GM21381 (cell line): ENCODE results near the gene COG5.
"Not testable (repeated sequence)": the region's sequence is repeated elsewhere in the genome, so short reads cannot be mapped to it uniquely, and the experiment has no call there.

ENCODE experiments used
- ATAC-seq: cut with Tn5 transposase; IDR thresholded peaks from one replicate; pipeline ENCODE4 v1.9.1; 2021; ENCODE audit warnings: mild to moderate bottlenecking, moderate library complexity; ENCODE audit not compliant: unreplicated experiment

Gene COG5

GRCh38 chr7:107233174-107233573 is 330.5 kb downstream of the COG5 start:
- no peak for ATAC-seq

- no peak for ATAC-seq
These were observed 331.1 kb downstream of the COG5 start for GRCh38 chr7:107232568-107233090.

GRCh38 chr7:107230334-107230733 is 333.4 kb downstream of the COG5 start:
- ATAC-seq = no peak

- ATAC-seq = no peak
These were observed 335.4 kb downstream of the COG5 start for GRCh38 chr7:107228291-107228690.

- ATAC-seq = no peak
These were observed 339.1 kb downstream of the COG5 start for GRCh38 chr7:107224374-107225223.

- ATAC-seq = not testable (repeated sequence)
These were observed 342.9 kb downstream of the COG5 start for GRCh38 chr7:107220806-107221205.

GRCh38 chr7:107220356-107220755 is 343.4 kb downstream of the COG5 start:
- no peak for ATAC-seq

GRCh38 chr7:107219563-107220244 is 344.0 kb downstream of the COG5 start:
- ATAC-seq = no peak

- ATAC-seq = no peak
These were observed 349.8 kb downstream of the COG5 start for GRCh38 chr7:107213945-107214344.

GRCh38 chr7:107213193-107213788 is 350.4 kb downstream of the COG5 start:
- ATAC-seq = no peak

- no peak for ATAC-seq
These were observed 351.0 kb downstream of the COG5 start for GRCh38 chr7:107212725-107213124.

GRCh38 chr7:107210400-107210799 is 353.3 kb downstream of the COG5 start:
- ATAC-seq = no peak

- ATAC-seq = no peak
These were observed 354.2 kb downstream of the COG5 start for GRCh38 chr7:107209565-107209964.

- ATAC-seq = no peak
These were observed 355.2 kb downstream of the COG5 start for GRCh38 chr7:107208563-107208962.

GRCh38 chr7:107208024-107208521 is 355.6 kb downstream of the COG5 start:
- ATAC-seq = no peak

GRCh38 chr7:107207459-107207858 is 356.3 kb downstream of the COG5 start:
- no peak for ATAC-seq

GRCh38 chr7:107206706-107207105 is 357.0 kb downstream of the COG5 start:
- ATAC-seq = no peak

- no peak for ATAC-seq
These were observed 357.6 kb downstream of the COG5 start for GRCh38 chr7:107206136-107206535.

GRCh38 chr7:107203607-107204006 is 360.1 kb downstream of the COG5 start:
- ATAC-seq = no peak

GRCh38 chr7:107201795-107202450 is 361.8 kb downstream of the COG5 start:
- peak; percentile 51 for ATAC-seq
